GM18861 (cell line): Measurements from ENCODE around the gene PRKAG2.

Experiments
- ATAC-seq: cut with Tn5 transposase; IDR thresholded peaks from one replicate; pipeline ENCODE4 v1.9.1; 2021; ENCODE audit not compliant: unreplicated experiment

PRKAG2 gene

GRCh38 chr7:151509670-151510333 is 367.1 kb downstream of the PRKAG2 start:
- ATAC-seq, result no peak

- ATAC-seq, result no peak
Measured at GRCh38 chr7:151508991-151509390, 367.9 kb downstream of the PRKAG2 start.

- ATAC-seq, result no peak
Measured at GRCh38 chr7:151507806-151508205, 369.1 kb downstream of the PRKAG2 start.

GRCh38 chr7:151506901-151507382 is 370.0 kb downstream of the PRKAG2 start:
- ATAC-seq, result no peak
